GM12878 (cell line): ENCODE measurements around the gene RAD51B. TPM values are rescaled to one million over a fixed set of nuclear protein-coding genes. Genes with fewer than 3 reads are reported as not detected.
A peak's percentile ranks its signal among the peaks of the same experiment; 100 is the strongest.

ENCODE experiments used
- ATAC-seq: fragments of 200-7000 bp; cut with Tn5 transposase; 3 replicates; pipeline ENCODE4 v1.9.1; 2020; ENCODE audit warnings: mild to moderate bottlenecking, moderate library complexity
- BruUV-seq: library from RNA; stranded (reverse); fragments of 400-500 nt; replicated peaks from 2 replicates; lab custom pipeline; 2021; lab: Mats Ljungman, UMichigan
- CTCF ChIA-PET: fragments of 300-600 bp; sonication (Branson Sonifier 250); formaldehyde crosslinking; extraction: SDS; loops from one replicate; lab custom pipeline; 2021; ENCODE audit warnings: inconsistent platforms; lab: Yijun Ruan, JAX
- POLR2A ChIA-PET: fragments of 350-600 bp; formaldehyde crosslinking; extraction: SDS; loops from one replicate; lab custom pipeline; 2021; ENCODE audit warnings: inconsistent platforms; lab: Charles Lee
- RAD21 ChIA-PET: fragments of 300-600 bp; sonication (Branson Sonifier 250); formaldehyde crosslinking; loops from one replicate; lab custom pipeline; 2023; ENCODE audit warnings: antibody characterized with exemption; ENCODE audit not compliant: unreplicated experiment; lab: Charles Lee
- SMC1A ChIA-PET: fragments of 300-600 bp; sonication (Branson Sonifier 250); formaldehyde crosslinking; loops from one replicate; lab custom pipeline; 2023; ENCODE audit not compliant: unreplicated experiment, uncharacterized antibody; lab: Charles Lee
- DNase-seq: peaks from one replicate; pipeline ENCODE4 v3.0.0-alpha.2; 2011; ENCODE audit warnings: low read depth, low spot score
- FAIRE-seq: peaks from 3 replicates; lab custom pipeline; 2011; peaks lifted over from hg19 to GRCh38; lab: Jason Lieb, UNC
- H2AFZ ChIP-seq: 2 replicates; pipeline ENCODE4 v1.6.0; 2011; ENCODE audit warnings: low read depth, low read length, control low read depth; ENCODE audit not compliant: control insufficient read depth
- H3K27ac ChIP-seq: 2 replicates; pipeline ENCODE4 v1.5.1; 2011; ENCODE audit warnings: control low read depth; ENCODE audit not compliant: control insufficient read depth, insufficient read depth
- H3K27me3 ChIP-seq, 2 experiments: replicated peaks in 1 of 2; 2 replicates each; pipeline versions ENCODE4 v1.6.0 to v1.6.1; 2011; ENCODE audit warnings: low read length in 1 of 2; ENCODE audit not compliant: control insufficient read depth in 2 of 2, insufficient read depth in 2 of 2
- H3K36me3 ChIP-seq, 2 experiments: 2 replicates each; pipeline ENCODE4 v1.5.1; 2011; ENCODE audit warnings: low read length in 1 of 2; ENCODE audit not compliant: control insufficient read depth in 2 of 2, insufficient read depth in 2 of 2
- H3K4me1 ChIP-seq: 2 replicates; pipeline ENCODE4 v1.6.1; 2011; ENCODE audit warnings: mild to moderate bottlenecking, low read length, moderate library complexity, mixed read lengths; ENCODE audit not compliant: control insufficient read depth, insufficient read depth
- H3K4me2 ChIP-seq: 2 replicates; pipeline ENCODE4 v1.6.0; 2011; ENCODE audit warnings: control low read depth; ENCODE audit not compliant: control insufficient read depth, insufficient read depth
- H3K4me3 ChIP-seq: fragments of 200-600 bp; sonication (generic); 2 replicates; pipeline ENCODE4 v1.5.1; 2016
- H3K79me2 ChIP-seq: 2 replicates; pipeline ENCODE4 v1.6.0; 2011; ENCODE audit warnings: low read length; ENCODE audit not compliant: control insufficient read depth, insufficient read depth
- H3K9ac ChIP-seq: 2 replicates; pipeline ENCODE4 v1.8.0; 2011; ENCODE audit warnings: low read length, control low read depth, mixed read lengths; ENCODE audit not compliant: control insufficient read depth, insufficient read depth
- H3K9me3 ChIP-seq: replicated peaks from 3 replicates; pipeline ENCODE4 v1.5.1; 2011; ENCODE audit warnings: mild to moderate bottlenecking, low read length; ENCODE audit not compliant: control insufficient read depth, insufficient read depth
- H4K20me1 ChIP-seq: 2 replicates; pipeline ENCODE4 v1.6.0; 2011; ENCODE audit not compliant: control insufficient read depth, insufficient read depth
- CHD4 ChIP-seq: fragments of 200-600 bp; sonication (generic); IDR thresholded peaks from 2 replicates; pipeline ENCODE4 v1.6.1; 2016; ENCODE audit warnings: mild to moderate bottlenecking
- CREB1 ChIP-seq: IDR thresholded peaks from 2 replicates; pipeline ENCODE4 v1.6.1; 2012; ENCODE audit warnings: low read depth, mild to moderate bottlenecking, inconsistent platforms
- ETV6 ChIP-seq, 2 experiments: fragments of 450-650 bp in 1 of 2; IDR thresholded peaks in 1 of 2; conservative IDR thresholded peaks in 1 of 2; 2 replicates each; pipeline ENCODE4 v1.6.1; 2014; ENCODE audit warnings: antibody characterized with exemption in 1 of 2, borderline replicate concordance in 1 of 2, low read depth in 1 of 2, mild to moderate bottlenecking in 1 of 2, moderate library complexity in 1 of 2
- IKZF1 ChIP-seq: fragments of 450-650 bp; conservative IDR thresholded peaks from 2 replicates; pipeline ENCODE4 v1.6.1; 2017; ENCODE audit warnings: antibody characterized with exemption, mild to moderate bottlenecking
- IKZF2 ChIP-seq, 2 experiments: fragments of 450-650 bp; IDR thresholded peaks; 2 replicates each; pipeline ENCODE4 v1.6.1; 2017; ENCODE audit warnings: mild to moderate bottlenecking in 2 of 2, moderate library complexity in 2 of 2
- MTA2 ChIP-seq: fragments of 450-650 bp; IDR thresholded peaks from 2 replicates; pipeline ENCODE4 v1.6.1; 2016; ENCODE audit warnings: low read depth, mild to moderate bottlenecking, moderate library complexity
- PAX8 ChIP-seq: fragments of 450-650 bp; IDR thresholded peaks from 2 replicates; pipeline ENCODE4 v1.6.1; 2017; ENCODE audit warnings: mild to moderate bottlenecking, moderate library complexity
- SKIL ChIP-seq: fragments of 450-650 bp; IDR thresholded peaks from 2 replicates; pipeline ENCODE4 v1.6.1; 2017; ENCODE audit warnings: mild to moderate bottlenecking, low read depth, inconsistent platforms; ENCODE audit not compliant: poor library complexity, severe bottlenecking
- SREBF2 ChIP-seq: IDR thresholded peaks from 2 replicates; pipeline ENCODE4 v1.6.1; 2012; ENCODE audit warnings: mild to moderate bottlenecking, low read length
- SUZ12 ChIP-seq: fragments of 200-600 bp; sonication (generic); IDR thresholded peaks from one replicate; pipeline ENCODE4 v1.6.1; 2018; ENCODE audit warnings: antibody characterized with exemption, mild to moderate bottlenecking; ENCODE audit not compliant: unreplicated experiment
- YBX1 ChIP-seq: fragments of 450-650 bp; IDR thresholded peaks from 2 replicates; pipeline ENCODE4 v1.6.1; 2016; ENCODE audit warnings: antibody characterized with exemption
- ZNF274 ChIP-seq: IDR thresholded peaks from one replicate; pipeline ENCODE4 v1.8.0; 2011; ENCODE audit not compliant: insufficient read length, insufficient read depth
- ZNF384 ChIP-seq: IDR thresholded peaks from 2 replicates; pipeline ENCODE4 v1.6.1; 2012; ENCODE audit warnings: low read depth, mild to moderate bottlenecking, low read length, improper control_type of control experiment, borderline replicate concordance
- WGBS: methylation state at CpG from one replicate; pipeline ENCODE4 v1.1.6; 2016; ENCODE audit warnings: low lambda C conversion rate; ENCODE audit not compliant: insufficient replicate concordance, insufficient coverage; ENCODE audit errors: missing lambda C conversion rate; 5-methylcytosine and 5-hydroxymethylcytosine counted together
- in situ Hi-C: fragments of 300-500 bp; cut with MboI; formaldehyde crosslinking; loops from 9 replicates; pipeline ENCODE4 v1.14.3; 2018; ENCODE audit warnings: mixed read lengths
- intact Hi-C: fragments of 100-400 bp; cut with micrococcal nuclease; formaldehyde crosslinking; loops from one replicate; pipeline ENCODE4 v1.14.2; 2022; ENCODE audit not compliant: unreplicated experiment
- polyA plus RNA-seq, 11 experiments: library from polyadenylated mRNA; depleted of rRNA in 4 of 11; unstranded in 6 of 11; stranded (reverse) in 5 of 11; fragments of >200 nt; fragmentation: Nextera tagmentation in 4 of 11; fragmentation: Illumina TruSeq in 1 of 11; extraction: Ambion mirVana in 4 of 11; extraction: Trizol in 1 of 11; gene quantifications; 1 replicate in 1 of 11; 2 replicates in 10 of 11; pipeline versions ENCODE4 v1.2.1 to v1.2.3, GENCODE V29; 2011 to 2016; ENCODE audit warnings: inconsistent platforms in 2 of 11, missing spikeins in 2 of 11, low read depth in 1 of 11
- total RNA-seq, 4 experiments: library from RNA; depleted of rRNA in 3 of 4; stranded (reverse); fragments of >200 nt in 3 of 4; fragmentation: Illumina TruSeq in 1 of 4; extraction: Trizol in 1 of 4; gene quantifications; 2 replicates each; pipeline versions ENCODE4 v1.2.1 to v1.2.3, GENCODE V29; 2013 to 2021
- TF ChIP-seq, protein P1 (sequence below): fragments of 450-650 bp; IDR thresholded peaks from 2 replicates; pipeline ENCODE4 v1.6.1; 2017; ENCODE audit warnings: mild to moderate bottlenecking, moderate library complexity

Gene RAD51B
- total and polyA plus RNA-seq, 10 of the 15 experiments (the other 5 are each of a cell fraction or from before 2014, with no cell fraction given): 9.8 to 26.8 (median 21.3) TPM

DNA sequence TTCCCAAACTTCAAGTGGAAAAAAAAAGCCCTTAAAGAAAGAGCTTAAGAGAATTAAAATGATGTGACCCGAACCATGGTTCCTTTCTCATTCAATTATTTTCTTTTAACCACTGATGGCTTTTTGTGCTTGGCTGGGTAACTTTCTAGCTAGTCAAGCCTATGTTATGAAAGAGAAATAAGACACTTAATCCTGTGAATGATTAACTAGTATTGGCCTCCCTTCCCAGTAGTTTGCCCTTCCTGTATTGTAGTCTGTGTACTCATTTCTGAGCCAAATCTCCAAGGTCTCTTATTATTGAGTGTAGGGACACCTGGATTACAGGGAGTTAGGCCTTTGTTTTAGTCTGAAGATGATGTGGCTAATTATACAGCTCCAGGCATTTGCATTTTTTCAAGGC, 353.0 kb downstream of the RAD51B start:
- RAD21 ChIA-PET: interaction anchor here (0.7 to 1.9 kb wide), 23 partner anchors 10 to 304 kb away, joined by 3 to 11 read pairs (median 4); no protein-coding TSS in a partner anchor
- no peaks in the 10 kb centered on the region for H3K79me2 ChIP-seq
- DNase-seq: peak; percentile 43
- no peaks in the 10 kb centered on the region for H3K4me1 ChIP-seq
- no TSS peak for BruUV-seq
- H3K9ac ChIP-seq: no peak overlapping the region
- intact Hi-C loops: no loop called here
- CTCF ChIA-PET: interaction anchor here (0.6 to 2.0 kb wide), 12 partner anchors 8 to 336 kb away, joined by 3 to 6 read pairs (median 3); no protein-coding TSS in a partner anchor
- H2AFZ ChIP-seq: no peak overlapping the region
- H3K4me2 ChIP-seq: no peak overlapping the region
- POLR2A ChIA-PET: interaction anchor here (0.7 to 2.2 kb wide), 7 partner anchors 10 to 650 kb away, joined by 3 to 7 read pairs (median 4); no protein-coding TSS in a partner anchor
- no peaks in the 10 kb centered on the region for H3K36me3 ChIP-seq
- H3K27me3 ChIP-seq: no peaks in the 10 kb centered on the region
- SMC1A ChIA-PET: interaction anchor here (0.7 to 2.3 kb wide), 30 partner anchors 9 to 654 kb away, joined by 3 to 17 read pairs (median 4); no protein-coding TSS in a partner anchor
- 92% methylated on average over 1 of the region's 1 CpG for WGBS
- no peak overlapping the region for H3K27ac ChIP-seq
- H3K9me3 ChIP-seq: no peaks in the 10 kb centered on the region; the same call in 2 of the 3 replicates
- no peaks in the 10 kb centered on the region for H4K20me1 ChIP-seq
- ATAC-seq: peak; percentile 94
- no peak overlapping the region for H3K4me3 ChIP-seq
- no peak for FAIRE-seq
- in situ Hi-C loops: no loop called here
- TF ChIP-seq ZNF384: no peak
- peak; percentile 40 to 54; a peak in 2 of 4 replicates for TF ChIP-seq IKZF2 (IDR thresholded peaks at IDR 0.05)
- TF ChIP-seq, protein P1, sequence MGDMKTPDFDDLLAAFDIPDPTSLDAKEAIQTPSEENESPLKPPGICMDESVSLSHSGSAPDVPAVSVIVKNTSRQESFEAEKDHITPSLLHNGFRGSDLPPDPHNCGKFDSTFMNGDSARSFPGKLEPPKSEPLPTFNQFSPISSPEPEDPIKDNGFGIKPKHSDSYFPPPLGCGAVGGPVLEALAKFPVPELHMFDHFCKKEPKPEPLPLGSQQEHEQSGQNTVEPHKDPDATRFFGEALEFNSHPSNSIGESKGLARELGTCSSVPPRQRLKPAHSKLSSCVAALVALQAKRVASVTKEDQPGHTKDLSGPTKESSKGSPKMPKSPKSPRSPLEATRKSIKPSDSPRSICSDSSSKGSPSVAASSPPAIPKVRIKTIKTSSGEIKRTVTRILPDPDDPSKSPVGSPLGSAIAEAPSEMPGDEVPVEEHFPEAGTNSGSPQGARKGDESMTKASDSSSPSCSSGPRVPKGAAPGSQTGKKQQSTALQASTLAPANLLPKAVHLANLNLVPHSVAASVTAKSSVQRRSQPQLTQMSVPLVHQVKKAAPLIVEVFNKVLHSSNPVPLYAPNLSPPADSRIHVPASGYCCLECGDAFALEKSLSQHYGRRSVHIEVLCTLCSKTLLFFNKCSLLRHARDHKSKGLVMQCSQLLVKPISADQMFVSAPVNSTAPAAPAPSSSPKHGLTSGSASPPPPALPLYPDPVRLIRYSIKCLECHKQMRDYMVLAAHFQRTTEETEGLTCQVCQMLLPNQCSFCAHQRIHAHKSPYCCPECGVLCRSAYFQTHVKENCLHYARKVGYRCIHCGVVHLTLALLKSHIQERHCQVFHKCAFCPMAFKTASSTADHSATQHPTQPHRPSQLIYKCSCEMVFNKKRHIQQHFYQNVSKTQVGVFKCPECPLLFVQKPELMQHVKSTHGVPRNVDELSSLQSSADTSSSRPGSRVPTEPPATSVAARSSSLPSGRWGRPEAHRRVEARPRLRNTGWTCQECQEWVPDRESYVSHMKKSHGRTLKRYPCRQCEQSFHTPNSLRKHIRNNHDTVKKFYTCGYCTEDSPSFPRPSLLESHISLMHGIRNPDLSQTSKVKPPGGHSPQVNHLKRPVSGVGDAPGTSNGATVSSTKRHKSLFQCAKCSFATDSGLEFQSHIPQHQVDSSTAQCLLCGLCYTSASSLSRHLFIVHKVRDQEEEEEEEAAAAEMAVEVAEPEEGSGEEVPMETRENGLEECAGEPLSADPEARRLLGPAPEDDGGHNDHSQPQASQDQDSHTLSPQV: no peak
- TF ChIP-seq SKIL: no peak
- no peak for TF ChIP-seq CHD4
- peak; percentile 63; the same call in 1 of the 2 replicates for TF ChIP-seq MTA2
- TF ChIP-seq CREB1: no peak
- no peak for TF ChIP-seq SUZ12
- no peak for TF ChIP-seq PAX8
- TF ChIP-seq IKZF1: no peak; the same call in 1 of the 2 replicates
- no peak for TF ChIP-seq SREBF2
- no peak for TF ChIP-seq ETV6 (conservative IDR thresholded peaks at IDR 0.05 in 1 of 2, IDR thresholded peaks at IDR 0.05 in 1 of 2; ENCODE audit: borderline replicate concordance in 1 of 2, low read depth in 1 of 2)
- no peak for TF ChIP-seq YBX1
- TF ChIP-seq ZNF274: no peak
